H9 (cell line): Measurements from ENCODE around the gene MIEF1. TPM values are rescaled to one million over a fixed set of nuclear protein-coding genes. Genes with fewer than 3 reads are reported as not detected.

ENCODE experiments used
- DNase-seq: peaks from one replicate; pipeline ENCODE4 v3.0.0-alpha.2; 2017
- H2AFZ ChIP-seq: one replicate; pipeline ENCODE4 v1.6.1; 2013; ENCODE audit warnings: mild to moderate bottlenecking, low read length, control low read depth, moderate library complexity
- H2AK5ac ChIP-seq: 2 replicates; pipeline ENCODE4 v1.6.1; 2013; ENCODE audit warnings: low read length, control low read depth, mixed read lengths; ENCODE audit not compliant: insufficient read length
- H2BK120ac ChIP-seq: one replicate; pipeline ENCODE4 v1.6.1; 2013; ENCODE audit warnings: low read depth, mild to moderate bottlenecking, low read length, control low read depth, inconsistent platforms; ENCODE audit not compliant: poor library complexity, severe bottlenecking
- H2BK12ac ChIP-seq: 2 replicates; pipeline ENCODE4 v1.6.1; 2013; ENCODE audit warnings: low read length, control low read depth, mixed read lengths, low read depth; ENCODE audit not compliant: insufficient read length
- H2BK15ac ChIP-seq: 2 replicates; pipeline ENCODE4 v1.6.1; 2013; ENCODE audit warnings: low read depth, low read length, control low read depth
- H2BK20ac ChIP-seq: one replicate; pipeline ENCODE4 v1.6.1; 2013; ENCODE audit warnings: low read depth, mild to moderate bottlenecking, low read length, control low read depth, inconsistent platforms; ENCODE audit not compliant: poor library complexity, severe bottlenecking
- H2BK5ac ChIP-seq: 2 replicates; pipeline ENCODE4 v1.6.1; 2013; ENCODE audit warnings: low read length, control low read depth, mixed read lengths; ENCODE audit not compliant: insufficient read length
- H3K14ac ChIP-seq: 2 replicates; pipeline ENCODE4 v1.6.1; 2013; ENCODE audit warnings: low read length, control low read depth; ENCODE audit not compliant: insufficient read depth
- H3K18ac ChIP-seq: 2 replicates; pipeline ENCODE4 v1.6.1; 2013; ENCODE audit warnings: low read depth, mild to moderate bottlenecking, mixed read lengths, low read length, control low read depth; ENCODE audit not compliant: insufficient read length
- H3K23ac ChIP-seq: 2 replicates; pipeline ENCODE4 v1.6.1; 2013; ENCODE audit warnings: low read length, control low read depth, mixed read lengths, low read depth; ENCODE audit not compliant: insufficient read length
- H3K23me2 ChIP-seq: 2 replicates; pipeline ENCODE4 v1.6.1; 2013; ENCODE audit warnings: low read depth, mild to moderate bottlenecking, mixed read lengths, low read length, control low read depth; ENCODE audit not compliant: insufficient read length, poor library complexity, severe bottlenecking
- H3K27ac ChIP-seq: 2 replicates; pipeline ENCODE4 v1.5.1; 2013; ENCODE audit warnings: low read length, control low read depth, mixed read lengths, low read depth; ENCODE audit not compliant: insufficient read length
- H3K27me3 ChIP-seq: 2 replicates; pipeline ENCODE4 v1.6.1; 2013; ENCODE audit warnings: low read length, control low read depth, inconsistent platforms; ENCODE audit not compliant: insufficient read depth
- H3K4ac ChIP-seq: 2 replicates; pipeline ENCODE4 v1.6.1; 2013; ENCODE audit warnings: low read depth, mild to moderate bottlenecking, control low read depth, inconsistent platforms, low read length, moderate library complexity
- H3K4me1 ChIP-seq: 2 replicates; pipeline ENCODE4 v1.6.1; 2013; ENCODE audit warnings: low read length, control low read depth, inconsistent platforms; ENCODE audit not compliant: insufficient read depth
- H3K4me2 ChIP-seq: 2 replicates; pipeline ENCODE4 v1.6.1; 2013; ENCODE audit warnings: low read length, control low read depth, mixed read lengths; ENCODE audit not compliant: insufficient read length, insufficient read depth
- H3K56ac ChIP-seq: 2 replicates; pipeline ENCODE4 v1.6.1; 2013; ENCODE audit warnings: low read depth, mild to moderate bottlenecking, mixed read lengths, low read length, control low read depth; ENCODE audit not compliant: insufficient read length
- H3K79me1 ChIP-seq: 2 replicates; pipeline ENCODE4 v1.6.1; 2013; ENCODE audit warnings: low read depth, mild to moderate bottlenecking, moderate library complexity, low read length, control low read depth, inconsistent platforms; ENCODE audit not compliant: insufficient read depth, poor library complexity, severe bottlenecking
- H3K79me2 ChIP-seq: 2 replicates; pipeline ENCODE4 v1.6.1; 2013; ENCODE audit warnings: low read length, control low read depth, inconsistent platforms; ENCODE audit not compliant: insufficient read depth
- H3K9ac ChIP-seq: 2 replicates; pipeline ENCODE4 v1.6.1; 2013; ENCODE audit warnings: low read length, control low read depth, mixed read lengths; ENCODE audit not compliant: insufficient read length; ENCODE audit errors: extremely low read depth
- H3K9me3 ChIP-seq: one replicate; pipeline ENCODE4 v1.6.1; 2013; ENCODE audit warnings: low read depth, low read length, inconsistent platforms; ENCODE audit not compliant: control insufficient read depth
- H3T11ph ChIP-seq: one replicate; pipeline ENCODE4 v1.6.1; 2013; ENCODE audit warnings: mild to moderate bottlenecking, low read length, control low read depth, inconsistent platforms
- H4K20me1 ChIP-seq: one replicate; pipeline ENCODE4 v1.6.1; 2013; ENCODE audit not compliant: control insufficient read depth, insufficient read length, insufficient read depth
- H4K5ac ChIP-seq: 2 replicates; pipeline ENCODE4 v1.6.1; 2013; ENCODE audit warnings: low read depth, mild to moderate bottlenecking, mixed read lengths, low read length, control low read depth; ENCODE audit not compliant: insufficient read length
- H4K8ac ChIP-seq: replicated peaks from 2 replicates; pipeline ENCODE4 v1.6.1; 2013; ENCODE audit warnings: low read length, control low read depth, mixed read lengths, low read depth; ENCODE audit not compliant: insufficient read length
- H4K91ac ChIP-seq: 2 replicates; pipeline ENCODE4 v1.6.1; 2013; ENCODE audit warnings: low read depth, mild to moderate bottlenecking, moderate library complexity, mixed read lengths, low read length, control low read depth; ENCODE audit not compliant: insufficient read length
- H3K27ac Mint-ChIP-seq, 3 experiments: 2 replicates in 2 of 3; 3 replicates in 1 of 3; pipeline ENCODE4 v1.8.0; 2020 to 2021; ENCODE audit warnings: mixed read lengths in 3 of 3, mild to moderate bottlenecking in 1 of 3, moderate library complexity in 1 of 3
- H3K27me3 Mint-ChIP-seq: 2 replicates; pipeline ENCODE4 v1.8.0; 2021; ENCODE audit warnings: low read depth, mild to moderate bottlenecking, moderate library complexity, mixed read lengths
- H3K36me3 Mint-ChIP-seq, 3 experiments: 2 replicates in 2 of 3; 3 replicates in 1 of 3; pipeline ENCODE4 v1.8.0; 2020 to 2021; ENCODE audit warnings: low read depth in 3 of 3, mixed read lengths in 3 of 3; ENCODE audit not compliant: insufficient read depth in 1 of 3
- H3K4me1 Mint-ChIP-seq, 2 experiments: 2 replicates each; pipeline ENCODE4 v1.8.0; 2020; ENCODE audit warnings: mixed read lengths in 2 of 2
- H3K4me3 Mint-ChIP-seq, 2 experiments: 2 replicates in 1 of 2; 3 replicates in 1 of 2; pipeline ENCODE4 v1.8.0; 2020 to 2021; ENCODE audit warnings: mild to moderate bottlenecking in 2 of 2, mixed read lengths in 2 of 2, moderate library complexity in 1 of 2
- H3K9me3 Mint-ChIP-seq, 2 experiments: 2 replicates in 1 of 2; 3 replicates in 1 of 2; pipeline ENCODE4 v1.8.0; 2020; ENCODE audit warnings: mild to moderate bottlenecking in 2 of 2, mixed read lengths in 2 of 2, moderate library complexity in 1 of 2
- CTCF ChIP-seq: fragments of 200-600 bp; sonication (generic); conservative IDR thresholded peaks from 3 replicates; pipeline ENCODE4 v1.8.0; 2021; ENCODE audit warnings: antibody characterized with exemption, mild to moderate bottlenecking
- WGBS: extraction: QIAGEN DNeasy Blood & Tissue Kit; methylation state at CpG from one replicate; pipeline ENCODE4 v1.1.7; 2013; ENCODE audit warnings: missing lambda C conversion rate, low lambda C conversion rate, mixed read lengths; ENCODE audit not compliant: insufficient read length; ENCODE audit errors: extremely low coverage; 5-methylcytosine and 5-hydroxymethylcytosine counted together
- total RNA-seq: library from RNA; stranded (reverse); gene quantifications from 2 replicates; pipeline ENCODE4 v1.2.1, GENCODE V29; 2021

MIEF1 gene
- total RNA-seq, 1 experiment from 2014 or later, result 32.6 TPM

DNA sequence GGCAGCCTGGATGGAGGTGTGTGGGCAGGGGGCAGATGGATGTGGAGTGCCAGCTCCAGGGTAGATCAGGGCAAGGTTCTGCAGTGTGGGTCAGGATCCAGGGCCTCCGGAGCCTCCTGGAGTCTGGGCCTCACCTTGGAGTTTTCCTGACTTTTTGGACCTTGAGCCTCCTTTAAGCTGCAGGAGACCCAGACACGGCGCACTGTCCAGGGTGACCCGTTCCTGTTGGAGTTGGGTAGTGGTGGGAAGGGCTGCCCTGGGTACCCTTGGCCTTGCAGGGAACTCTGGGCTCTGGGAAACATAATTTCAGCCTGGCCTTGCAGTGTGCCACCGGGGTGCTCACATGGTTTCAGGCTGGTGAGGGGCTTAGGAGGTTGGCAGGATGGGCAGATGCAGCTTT lies 28.2 kb upstream of the MIEF1 start:
- Histone ChIP-seq H3K18ac (no peak overlapping the region), H2BK12ac (no peak overlapping the region), H4K91ac (no peak overlapping the region), H2AFZ (no peak overlapping the region), H3K9ac (no peak overlapping the region), H3K27ac (no peak overlapping the region), H3K23ac (no peak overlapping the region), H2BK5ac (no peak overlapping the region), H3K56ac (no peak overlapping the region), H4K8ac (no peak overlapping the region), H2BK20ac (no peak overlapping the region), H3K4me2 (no peak overlapping the region), H4K5ac (no peak overlapping the region), H3K14ac (no peak overlapping the region), H3K79me1 (no peaks in the 10 kb centered on the region), H3K79me2 (no peaks in the 10 kb centered on the region), H4K20me1 (no peaks in the 10 kb centered on the region), H3K4me1 (peaks cover 3% of the 10 kb centered on the region; the same call in 1 of the 2 replicates), H3K27me3 (no peaks in the 10 kb centered on the region), H3T11ph (no peak overlapping the region), H2BK120ac (no peak overlapping the region), H3K9me3 (no peaks in the 10 kb centered on the region), H3K23me2 (no peaks in the 10 kb centered on the region), H2BK15ac (no peak overlapping the region), H3K4ac (no peak overlapping the region), H2AK5ac (no peak overlapping the region)
- H3K4me1 Mint-ChIP-seq, result peaks cover 49 to 69% of the 10 kb centered on the region in 2 experiments
- H3K4me3 Mint-ChIP-seq, result 0 out of 5 replicates have a peak overlapping the region, but pooled peaks of 1 of the 2 experiments have one; percentile 12
- no peaks in the 10 kb centered on the region for H3K9me3 Mint-ChIP-seq
- no peak for TF ChIP-seq CTCF
- WGBS, result no CpG with 5 or more reads among the region's 5 CpGs
- H3K27me3 Mint-ChIP-seq, result peaks cover 5% of the 10 kb centered on the region
- H3K27ac Mint-ChIP-seq, result no peak overlapping the region
- DNase-seq, result no peak
- H3K36me3 Mint-ChIP-seq, result no peaks in the 10 kb centered on the region
